ENCODE results near the gene IQCE.
"Not testable (repeated sequence)": the region's sequence is repeated elsewhere in the genome, so short reads cannot be mapped to it uniquely, and the experiment has no call there.

Gene IQCE

GRCh38 chr7:2609646-2610045, 50.9 kb downstream of the IQCE start:
- H2BK120ac ChIP-seq (ENCODE audit: low read depth, low read length); H2BK15ac ChIP-seq (ENCODE audit: low read depth, poor library complexity, severe bottlenecking); H3K4me3 ChIP-seq (ENCODE audit: insufficient read depth in 1 of 2, low read depth in 1 of 2, low read length in 2 of 2); H2BK5ac ChIP-seq (ENCODE audit: low read depth, low read length, poor library complexity, severe bottlenecking); H3K14ac ChIP-seq (ENCODE audit: low read length in 2 of 2); H4K8ac ChIP-seq (ENCODE audit: low read length); H3K27ac ChIP-seq (ENCODE audit: low read length, poor library complexity, severe bottlenecking); H3K9ac ChIP-seq (ENCODE audit: low read length); H3K79me1 ChIP-seq (replicated peaks; ENCODE audit: low read length, poor library complexity, severe bottlenecking); H2AFZ ChIP-seq (ENCODE audit: low read depth, low read length); DNase-seq; H3K27me3 ChIP-seq (ENCODE audit: control insufficient read depth in 1 of 2, insufficient read depth in 1 of 2, low read length in 2 of 2); H3K4me2 ChIP-seq (ENCODE audit: low read length, poor library complexity, severe bottlenecking); H2AK5ac ChIP-seq (ENCODE audit: low read length, severe bottlenecking); H2BK12ac ChIP-seq (ENCODE audit: low read length in 2 of 2); H3K18ac ChIP-seq (ENCODE audit: low read depth in 1 of 2, low read length in 2 of 2); H3K4ac ChIP-seq (ENCODE audit: low read depth in 1 of 2, low read length in 2 of 2); H3K23ac ChIP-seq (ENCODE audit: low read length in 2 of 2); H3K9me3 ChIP-seq (ENCODE audit: control insufficient read depth, low read length): not testable (repeated sequence)
- 97% methylated on average over 6 of the region's 6 CpGs for WGBS
- H3K36me3 ChIP-seq (ENCODE audit: control insufficient read depth in 1 of 2, insufficient read depth in 2 of 2, low read depth in 1 of 2, low read length in 2 of 2) = peaks cover 17 to 41% of the 10 kb centered on the region in 2 experiments
- H3K4me1 ChIP-seq (ENCODE audit: control insufficient read depth, insufficient read depth, low read depth, low read length) = peaks cover 22% of the 10 kb centered on the region
- H4K91ac ChIP-seq (ENCODE audit: low read length) = peak overlapping the region; percentile 52

GRCh38 chr7:2610466-2610865, 51.7 kb downstream of the IQCE start:
- Histone ChIP-seq H3K14ac (ENCODE audit: low read length in 2 of 2) (no peak overlapping the region), H3K9ac (ENCODE audit: low read length) (no peak overlapping the region), H2AK5ac (ENCODE audit: low read length, severe bottlenecking) (no peak overlapping the region), H4K8ac (ENCODE audit: low read length) (no peak overlapping the region), H2AFZ (ENCODE audit: low read depth, low read length) (no peak overlapping the region), H3K23ac (ENCODE audit: low read length in 2 of 2) (no peak overlapping the region), H3K4me3 (ENCODE audit: insufficient read depth in 1 of 2, low read depth in 1 of 2, low read length in 2 of 2) (no peak overlapping the region), H3K27ac (ENCODE audit: low read length, poor library complexity, severe bottlenecking) (no peak overlapping the region), H3K27me3 (ENCODE audit: control insufficient read depth in 1 of 2, insufficient read depth in 1 of 2, low read length in 2 of 2) (peaks cover 0 to 9% of the 10 kb centered on the region in 2 experiments), H2BK5ac (ENCODE audit: low read depth, low read length, poor library complexity, severe bottlenecking) (no peak overlapping the region), H2BK15ac (ENCODE audit: low read depth, poor library complexity, severe bottlenecking) (no peak overlapping the region), H3K79me1 (replicated peaks; ENCODE audit: low read length, poor library complexity, severe bottlenecking) (no peaks in the 10 kb centered on the region), H3K36me3 (ENCODE audit: control insufficient read depth in 1 of 2, insufficient read depth in 2 of 2, low read depth in 1 of 2, low read length in 2 of 2) (peaks cover 13 to 36% of the 10 kb centered on the region in 2 experiments), H2BK120ac (ENCODE audit: low read depth, low read length) (no peak overlapping the region), H2BK12ac (ENCODE audit: low read length in 2 of 2) (no peak overlapping the region), H3K4me1 (ENCODE audit: control insufficient read depth, insufficient read depth, low read depth, low read length) (peaks cover 23% of the 10 kb centered on the region), H3K4ac (ENCODE audit: low read depth in 1 of 2, low read length in 2 of 2) (no peak overlapping the region), H3K4me2 (ENCODE audit: low read length, poor library complexity, severe bottlenecking) (no peak overlapping the region), H3K18ac (ENCODE audit: low read depth in 1 of 2, low read length in 2 of 2) (no peak overlapping the region), H4K91ac (ENCODE audit: low read length) (no peak overlapping the region), H3K9me3 (ENCODE audit: control insufficient read depth, low read length) (no peaks in the 10 kb centered on the region)
- 83% methylated on average over 13 of the region's 14 CpGs for whole genome bisulfite sequencing
- DNase-seq = no peak

- no peak overlapping the region for H3K23ac ChIP-seq (ENCODE audit: low read length in 2 of 2)
- H3K4me3 ChIP-seq (ENCODE audit: insufficient read depth in 1 of 2, low read depth in 1 of 2, low read length in 2 of 2) = no peak overlapping the region
- no peak overlapping the region for H4K91ac ChIP-seq (ENCODE audit: low read length)
- H3K4me2 ChIP-seq (ENCODE audit: low read length, poor library complexity, severe bottlenecking) = no peak overlapping the region
- H4K8ac ChIP-seq (ENCODE audit: low read length) = no peak overlapping the region
- DNase-seq = no peak
- no peaks in the 10 kb centered on the region for H3K79me1 ChIP-seq (replicated peaks; ENCODE audit: low read length, poor library complexity, severe bottlenecking)
- H3K9me3 ChIP-seq (ENCODE audit: control insufficient read depth, low read length) = no peaks in the 10 kb centered on the region
- H3K9ac ChIP-seq (ENCODE audit: low read length) = no peak overlapping the region
- no peak overlapping the region for H3K14ac ChIP-seq (ENCODE audit: low read length in 2 of 2)
- peaks cover 0 to 9% of the 10 kb centered on the region in 2 experiments for H3K27me3 ChIP-seq (ENCODE audit: control insufficient read depth in 1 of 2, insufficient read depth in 1 of 2, low read length in 2 of 2)
- no peak overlapping the region for H2BK120ac ChIP-seq (ENCODE audit: low read depth, low read length)
- 84% methylated on average over 14 of the region's 14 CpGs for WGBS
- no peak overlapping the region for H3K4ac ChIP-seq (ENCODE audit: low read depth in 1 of 2, low read length in 2 of 2)
- H3K27ac ChIP-seq (ENCODE audit: low read length, poor library complexity, severe bottlenecking) = no peak overlapping the region
- H3K18ac ChIP-seq (ENCODE audit: low read depth in 1 of 2, low read length in 2 of 2) = no peak overlapping the region
- H2BK15ac ChIP-seq (ENCODE audit: low read depth, poor library complexity, severe bottlenecking) = no peak overlapping the region
- peaks cover 13 to 32% of the 10 kb centered on the region in 2 experiments for H3K36me3 ChIP-seq (ENCODE audit: control insufficient read depth in 1 of 2, insufficient read depth in 2 of 2, low read depth in 1 of 2, low read length in 2 of 2)
- H2AFZ ChIP-seq (ENCODE audit: low read depth, low read length) = no peak overlapping the region
- no peak overlapping the region for H2BK5ac ChIP-seq (ENCODE audit: low read depth, low read length, poor library complexity, severe bottlenecking)
- peaks cover 20% of the 10 kb centered on the region for H3K4me1 ChIP-seq (ENCODE audit: control insufficient read depth, insufficient read depth, low read depth, low read length)
- H2BK12ac ChIP-seq (ENCODE audit: low read length in 2 of 2) = no peak overlapping the region
- no peak overlapping the region for H2AK5ac ChIP-seq (ENCODE audit: low read length, severe bottlenecking)
These were observed 52.1 kb downstream of the IQCE start for GRCh38 chr7:2610898-2611297.

- H3K27ac ChIP-seq (ENCODE audit: low read length, poor library complexity, severe bottlenecking) = no peak overlapping the region
- H3K79me1 ChIP-seq (replicated peaks; ENCODE audit: low read length, poor library complexity, severe bottlenecking) = no peaks in the 10 kb centered on the region
These were observed 52.6 kb downstream of the IQCE start for GRCh38 chr7:2611401-2611800.

More at GRCh38 chr7:2611401-2611800, 52.6 kb downstream of the IQCE start:
- H2AFZ ChIP-seq (ENCODE audit: low read depth, low read length) = no peak overlapping the region
- no peak overlapping the region for H4K91ac ChIP-seq (ENCODE audit: low read length)
- no peak overlapping the region for H3K4ac ChIP-seq (ENCODE audit: low read depth in 1 of 2, low read length in 2 of 2)
- peaks cover 9 to 29% of the 10 kb centered on the region in 2 experiments for H3K36me3 ChIP-seq (ENCODE audit: control insufficient read depth in 1 of 2, insufficient read depth in 2 of 2, low read depth in 1 of 2, low read length in 2 of 2)
- no peak overlapping the region for H4K8ac ChIP-seq (ENCODE audit: low read length)
- H3K27me3 ChIP-seq (ENCODE audit: control insufficient read depth in 1 of 2, insufficient read depth in 1 of 2, low read length in 2 of 2) = peaks cover 0 to 9% of the 10 kb centered on the region in 2 experiments
- DNase-seq = no peak
- H2BK120ac ChIP-seq (ENCODE audit: low read depth, low read length) = no peak overlapping the region
- H3K14ac ChIP-seq (ENCODE audit: low read length in 2 of 2) = no peak overlapping the region
- no peak overlapping the region for H3K18ac ChIP-seq (ENCODE audit: low read depth in 1 of 2, low read length in 2 of 2)
- no peak overlapping the region for H3K4me3 ChIP-seq (ENCODE audit: insufficient read depth in 1 of 2, low read depth in 1 of 2, low read length in 2 of 2)
- no peak overlapping the region for H2BK5ac ChIP-seq (ENCODE audit: low read depth, low read length, poor library complexity, severe bottlenecking)
- no peaks in the 10 kb centered on the region for H3K9me3 ChIP-seq (ENCODE audit: control insufficient read depth, low read length)
- no peak overlapping the region for H3K23ac ChIP-seq (ENCODE audit: low read length in 2 of 2)
- H2AK5ac ChIP-seq (ENCODE audit: low read length, severe bottlenecking) = no peak overlapping the region
- H3K4me2 ChIP-seq (ENCODE audit: low read length, poor library complexity, severe bottlenecking) = no peak overlapping the region
- H2BK12ac ChIP-seq (ENCODE audit: low read length in 2 of 2) = no peak overlapping the region
- H3K9ac ChIP-seq (ENCODE audit: low read length) = no peak overlapping the region
- H2BK15ac ChIP-seq (ENCODE audit: low read depth, poor library complexity, severe bottlenecking) = no peak overlapping the region
- 91% methylated on average over 11 of the region's 11 CpGs for WGBS
- H3K4me1 ChIP-seq (ENCODE audit: control insufficient read depth, insufficient read depth, low read depth, low read length) = peaks cover 19% of the 10 kb centered on the region
